Lung (tissue), 12 donors: Measurements from ENCODE around the gene PTGDS. TPM values are rescaled to one million over a fixed set of nuclear protein-coding genes. Genes with fewer than 3 reads are reported as not detected.

Source experiments
- ATAC-seq: fragments of 200-7000 bp; cut with Tn5 transposase; one replicate; pipeline ENCODE4 v1.9.1; 2020; ENCODE audit warnings: moderate number of reproducible peaks; ENCODE audit not compliant: insufficient read depth, low FRiP score
- DNase-seq, 3 donors: peaks; one replicate each; pipeline ENCODE4 v3.0.0-alpha.2; 2013 to 2017
- H3K27ac ChIP-seq, 2 donors: one replicate each; pipeline ENCODE4 v1.5.1; 2013; ENCODE audit warnings: mild to moderate bottlenecking in 2 of 2, moderate library complexity in 2 of 2, control low read depth in 1 of 2, inconsistent platforms in 1 of 2, low read depth in 1 of 2, low read length in 1 of 2
- H3K27me3 ChIP-seq, 3 donors: one replicate each; pipeline ENCODE4 v1.5.1; 2013; ENCODE audit warnings: low read length in 2 of 3; ENCODE audit not compliant: control insufficient read depth in 3 of 3, insufficient read depth in 3 of 3
- H3K36me3 ChIP-seq, 4 donors: one replicate each; pipeline ENCODE4 v1.5.1; 2013; ENCODE audit warnings: low read length in 4 of 4, mild to moderate bottlenecking in 1 of 4, moderate library complexity in 1 of 4; ENCODE audit not compliant: control insufficient read depth in 4 of 4, insufficient read depth in 4 of 4
- H3K4me1 ChIP-seq, 5 donors: one replicate each; pipeline ENCODE4 v1.5.1; 2013; ENCODE audit warnings: low read length in 5 of 5, mild to moderate bottlenecking in 2 of 5, moderate library complexity in 1 of 5; ENCODE audit not compliant: control insufficient read depth in 5 of 5, insufficient read depth in 5 of 5
- H3K4me3 ChIP-seq: one replicate; pipeline ENCODE4 v1.5.1; 2013; ENCODE audit warnings: mild to moderate bottlenecking, control low read depth, moderate library complexity
- H3K9ac ChIP-seq, 2 donors: one replicate each; pipeline ENCODE4 v1.5.1; 2013; ENCODE audit warnings: low read length in 2 of 2, control low read depth in 1 of 2; ENCODE audit not compliant: insufficient read depth in 1 of 2
- H3K9me3 ChIP-seq, 4 donors: one replicate each; pipeline ENCODE4 v1.5.1; 2013; ENCODE audit warnings: low read length in 3 of 4, mild to moderate bottlenecking in 1 of 4, moderate library complexity in 1 of 4; ENCODE audit not compliant: control insufficient read depth in 4 of 4, insufficient read depth in 3 of 4
- CTCF ChIP-seq: IDR thresholded peaks from 2 replicates; pipeline ENCODE4 v1.5.1; 2012; ENCODE audit warnings: mild to moderate bottlenecking; ENCODE audit errors: control extremely low read depth, extremely low read depth
- WGBS, 2 donors: extraction: QIAGEN DNeasy Blood & Tissue Kit; methylation state at CpG; one replicate each; pipeline ENCODE4 v1.1.7; 2013; 5-methylcytosine and 5-hydroxymethylcytosine counted together
- polyA plus RNA-seq, 2 donors: library from polyadenylated mRNA; stranded (reverse); fragments of 200-250 nt; gene quantifications; one replicate each; pipeline ENCODE4 v1.2.1, GENCODE V29; 2013
- total RNA-seq, 2 donors: library from RNA; depleted of rRNA in 1 of 2; stranded (reverse); fragments of >200 nt in 1 of 2; gene quantifications; one replicate each; pipeline ENCODE4 v1.2.1, GENCODE V29; 2014 to 2021
- donor health status: control.
- donor health status: control.
- donor health status: Bipolar disorder and iron deficiency.
- donor health status: healthy.
- donor health status: DM: yes; HTN: yes; CAD: no.

Gene PTGDS
- total and polyA plus RNA-seq, 4 donors = 19.4 to 159 (median 93.7) TPM

GRCh38 chr9:136949817-136950655 lies 27.3 kb upstream of the PTGDS start:
- no peaks in the 10 kb centered on the region for H3K27me3 ChIP-seq
- WGBS, 2 donors = 4 to 8% methylated on average over 50 to 63 of the region's 63 CpGs
- peaks cover 0 to 17% (median 8%) of the 10 kb centered on the region in 5 donors for H3K4me1 ChIP-seq
- peak overlapping the region in 1 of 2 donors; percentile 46 for H3K9ac ChIP-seq
- H3K27ac ChIP-seq = peak overlapping the region; percentile 88 to 90
- no peaks in the 10 kb centered on the region for H3K9me3 ChIP-seq
- H3K36me3 ChIP-seq = no peaks in the 10 kb centered on the region
- peak overlapping the region; percentile 64 for H3K4me3 ChIP-seq
- TF ChIP-seq CTCF = no peak
- ATAC-seq = peak; percentile 79
- peak; percentile 82 to 89 (median 89) for DNase-seq

- peak overlapping the region in 1 of 2 donors; percentile 46 for H3K9ac ChIP-seq
- H3K4me1 ChIP-seq = peaks cover 0 to 17% (median 8%) of the 10 kb centered on the region in 5 donors
- ATAC-seq (no peak), DNase-seq (no peak)
- H3K36me3 ChIP-seq = no peaks in the 10 kb centered on the region
- no peak overlapping the region for H3K4me3 ChIP-seq
- H3K27ac ChIP-seq = peak overlapping the region; percentile 88 to 90
- H3K9me3 ChIP-seq = no peaks in the 10 kb centered on the region
- H3K27me3 ChIP-seq = no peaks in the 10 kb centered on the region
- no peak for TF ChIP-seq CTCF
- WGBS, 2 donors = 48 to 58% methylated on average over 9 of the region's 9 CpGs
Measured at GRCh38 chr9:136950656-136951276, 26.5 kb upstream of the PTGDS start.

GRCh38 chr9:136951541-136952320 lies 25.6 kb upstream of the PTGDS start, which contains the start of gene LCN12:
LCN12 (plus strand) TSS chr9:136952273; CDS start chr9:136952328, 55 bp downstream.
- Histone ChIP-seq H3K9ac (no peak within 1 kb of the TSS), H3K9me3 (no peaks in the 10 kb centered on the region), H3K27ac (peak within 1 kb of the TSS in 1 of 2 donors; percentile 22), H3K36me3 (no peaks in the 10 kb centered on the region), H3K4me1 (peaks cover 0 to 17% (median 8%) of the 10 kb centered on the region in 5 donors), H3K27me3 (no peaks in the 10 kb centered on the region), H3K4me3 (no peak within 1 kb of the TSS)
- no peak for TF ChIP-seq CTCF
- DNase-seq = peak; percentile 35 to 63 (median 36)
- 86% methylated on average over 14 of the region's 14 CpGs for WGBS, 2 donors
- no peak for ATAC-seq
